Measurements from ENCODE around the gene MACROD2.
"Not testable (repeated sequence)": the region's sequence is repeated elsewhere in the genome, so short reads cannot be mapped to it uniquely, and the experiment has no call there.

Gene MACROD2

DNA sequence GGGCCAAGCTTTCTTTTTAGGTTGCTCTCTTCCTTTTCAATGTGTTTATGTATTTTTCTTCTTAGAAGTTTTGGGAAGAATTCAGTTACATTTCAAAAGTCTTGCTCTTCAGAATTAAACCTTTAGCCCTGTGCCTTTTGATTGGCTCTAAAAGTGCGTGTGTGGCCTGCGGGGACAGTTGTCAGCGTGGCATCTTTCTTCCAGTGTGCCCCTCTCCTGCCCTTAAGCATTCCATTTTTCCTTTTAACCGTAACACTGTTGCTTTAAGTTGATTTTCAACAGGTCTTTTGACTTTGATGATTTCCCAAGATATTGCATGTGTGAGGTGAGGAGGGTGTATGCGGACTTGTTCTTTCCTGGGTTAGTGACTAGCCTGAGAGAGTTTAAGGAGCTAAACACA is 1341.2 kb downstream of the MACROD2 start:
- no peak for DNase-seq

DNA sequence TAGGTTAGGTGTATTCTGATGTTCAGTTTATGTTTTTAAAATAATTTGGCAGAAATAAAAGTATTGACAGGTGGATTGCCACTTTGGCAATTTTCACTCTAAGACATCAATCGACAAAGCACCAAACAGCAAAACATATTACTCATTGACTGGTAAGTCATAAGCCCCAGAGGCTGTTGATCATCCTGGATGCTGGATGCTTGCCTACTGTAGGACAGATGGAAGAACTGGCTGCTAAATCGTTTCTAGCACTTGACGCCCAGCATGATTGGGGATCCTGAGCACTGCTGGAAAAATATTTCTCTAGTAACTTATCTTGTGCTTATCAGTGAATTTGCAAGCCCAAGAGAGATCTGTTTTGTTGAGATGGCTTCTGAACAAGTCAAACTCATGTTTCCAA is 1343.9 kb downstream of the MACROD2 start:
- no peak for DNase-seq

DNA sequence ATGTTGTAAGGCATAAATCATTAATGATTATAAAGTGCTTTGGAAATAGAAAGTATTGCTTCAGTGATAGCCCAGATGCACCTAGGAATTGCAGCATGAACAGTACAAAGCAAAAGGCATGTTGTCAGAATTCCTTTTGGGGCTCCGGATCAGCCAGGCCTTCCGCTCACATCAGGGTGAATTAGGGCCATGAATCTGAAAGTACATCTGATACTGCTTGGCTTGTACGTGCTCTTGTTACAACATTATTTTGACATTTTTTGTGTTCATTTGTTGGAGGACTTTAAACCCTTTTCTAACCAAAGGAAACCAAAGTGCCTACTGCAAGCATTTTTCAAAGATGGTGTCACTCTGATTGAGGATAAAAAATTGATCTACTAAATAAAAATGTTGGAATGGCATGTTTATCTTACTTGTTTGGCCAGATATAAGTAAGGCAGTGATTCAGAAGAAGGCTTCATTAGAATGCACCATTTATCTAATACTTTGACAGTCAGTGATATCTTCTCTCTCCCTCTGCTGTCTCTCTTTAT is 1347.7 kb downstream of the MACROD2 start:
- DNase-seq = no peak

DNA sequence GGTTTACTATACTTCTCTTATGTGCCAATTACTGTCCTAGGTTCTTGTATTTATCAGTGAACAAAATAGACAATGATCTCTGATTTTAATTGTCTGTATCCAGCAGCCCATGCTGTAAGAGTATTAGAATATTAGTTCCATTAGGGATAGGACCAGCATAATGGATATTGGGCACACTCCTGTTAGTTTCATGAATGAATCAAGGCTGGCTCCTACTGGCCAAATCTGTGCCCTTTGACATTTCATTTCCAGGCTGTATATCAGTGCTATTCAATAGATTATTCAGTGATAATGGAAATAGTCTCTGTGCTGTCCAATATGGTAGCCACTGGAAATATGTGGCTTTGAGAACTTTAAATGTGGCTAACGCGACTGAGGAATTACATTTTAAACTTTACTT is 1350.0 kb downstream of the MACROD2 start:
- DNase-seq = no peak

DNA sequence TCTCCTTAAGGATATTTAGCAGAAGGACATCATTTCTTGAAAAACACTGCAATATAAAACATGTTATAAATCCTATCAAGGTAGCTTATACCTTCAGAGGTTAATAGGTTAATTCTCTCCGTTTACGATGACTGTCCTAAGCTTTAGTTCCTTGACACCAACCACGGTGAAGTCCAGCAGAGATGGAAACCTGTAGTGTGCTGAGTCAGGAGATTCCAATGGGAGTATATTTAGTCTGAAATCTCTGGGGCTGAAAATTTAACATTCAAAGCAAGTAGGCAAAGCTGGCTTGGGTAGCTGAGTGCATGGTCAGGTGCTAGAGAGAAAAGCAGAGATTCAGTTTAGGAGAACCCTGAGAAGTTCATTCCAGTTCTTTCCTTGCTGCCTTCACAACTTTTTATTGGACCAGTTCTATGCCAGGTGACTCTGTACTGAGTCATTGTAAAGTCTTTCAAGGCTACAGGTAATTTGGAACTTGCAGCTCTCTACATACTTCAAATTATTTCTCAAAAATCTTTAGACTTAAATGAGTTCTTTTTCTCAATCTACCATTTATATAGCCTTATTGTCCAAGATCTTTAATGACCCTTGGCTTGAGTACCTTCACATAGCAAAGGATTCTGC is 1351.5 kb downstream of the MACROD2 start:
- DNase-seq = no peak

DNA sequence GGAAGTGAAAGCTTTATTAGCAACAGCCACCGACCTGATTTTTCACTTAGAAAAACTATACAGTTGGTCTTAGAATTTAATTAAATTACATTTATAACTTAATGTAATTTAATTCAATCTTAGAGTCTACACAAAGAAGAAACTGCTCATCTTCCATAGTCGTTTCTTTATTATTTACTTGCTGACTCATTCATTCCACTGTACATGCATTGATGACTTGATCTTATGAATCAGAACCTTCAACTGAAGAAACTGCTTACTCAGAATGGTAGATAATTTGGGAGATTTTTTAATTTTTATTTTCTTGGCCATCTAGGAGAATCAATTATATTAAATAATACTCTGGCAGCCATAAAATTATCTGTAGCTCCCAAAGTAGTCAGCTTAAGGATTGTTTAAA is 1363.7 kb downstream of the MACROD2 start:
- DNase-seq = no peak

DNA sequence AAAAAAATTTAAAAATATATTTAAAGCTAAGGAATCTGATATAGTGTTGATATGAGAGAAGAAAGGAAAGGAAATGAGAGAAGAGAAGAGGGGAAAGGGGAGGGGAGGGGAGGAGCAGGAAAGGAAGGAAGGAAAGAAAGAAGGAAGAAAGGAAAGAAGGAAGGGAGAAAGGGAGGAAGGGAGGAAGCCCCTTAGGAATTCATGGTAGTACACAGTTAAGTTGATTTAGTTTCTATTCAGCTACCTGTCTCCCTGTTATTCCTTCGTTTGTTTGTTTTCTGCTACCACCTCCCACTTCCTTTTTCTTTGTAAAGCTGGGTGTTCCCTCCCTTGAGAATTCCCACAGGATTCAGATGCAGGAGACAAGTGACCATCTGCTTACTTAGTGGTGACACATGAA is 1367.5 kb downstream of the MACROD2 start:
- no peak for DNase-seq

DNA sequence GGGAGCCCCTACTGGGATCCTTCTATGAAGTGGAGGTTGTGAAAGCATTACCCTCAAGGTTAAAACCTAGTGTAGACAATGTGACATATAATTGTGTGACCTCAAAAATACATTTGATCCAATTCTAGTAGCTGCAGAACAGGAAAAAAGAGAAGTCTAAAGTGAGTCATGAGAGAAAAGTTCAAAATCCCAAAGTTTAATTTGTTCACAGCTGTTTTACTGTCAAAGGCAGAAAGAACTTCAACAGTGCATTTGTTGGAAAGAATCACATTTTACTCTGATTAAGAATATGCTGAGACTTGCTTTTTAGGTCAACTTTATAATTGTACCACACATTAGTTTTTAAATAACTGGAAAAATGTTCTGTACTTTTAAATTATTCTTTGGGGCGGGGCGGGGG is 1369.5 kb downstream of the MACROD2 start:
- no peak for DNase-seq

DNA sequence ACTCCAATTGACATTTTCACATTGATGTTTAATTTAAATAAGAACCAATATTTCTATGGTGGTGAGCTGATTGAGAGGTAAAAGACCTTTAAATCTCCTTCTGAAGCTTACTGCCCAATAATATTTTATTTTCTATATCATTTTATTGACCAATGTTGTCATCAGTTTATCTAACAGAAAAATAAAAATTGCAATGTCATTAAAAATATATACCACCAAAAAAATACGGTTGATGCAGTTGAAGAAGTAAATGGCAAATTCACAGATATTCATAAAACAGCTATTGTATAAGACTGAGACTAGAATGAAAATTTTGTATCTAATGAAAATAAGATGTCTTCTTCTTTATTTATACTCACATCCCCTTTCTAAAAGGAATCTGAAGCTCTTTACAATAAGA is 1375.1 kb downstream of the MACROD2 start:
- DNase-seq = no peak

DNA sequence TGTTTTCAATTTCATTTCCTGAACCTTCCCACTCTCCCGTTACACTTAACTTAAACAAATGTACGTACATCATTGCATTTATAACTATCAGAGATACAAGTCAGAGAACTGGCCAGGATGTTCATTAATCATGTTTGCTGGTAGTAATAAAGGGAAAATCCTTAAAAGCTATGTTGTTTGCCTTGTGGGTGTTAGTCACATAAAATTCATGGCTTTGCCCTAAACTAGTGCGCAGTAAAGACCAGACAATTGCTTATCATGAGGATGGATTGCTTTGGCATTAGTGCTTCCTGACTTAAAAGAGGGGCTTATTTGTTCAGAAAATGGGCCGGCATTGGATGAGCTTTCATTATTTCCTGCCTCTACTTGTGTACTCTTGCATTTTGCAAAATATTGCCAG is 1379.4 kb downstream of the MACROD2 start:
- DNase-seq = no peak

DNA sequence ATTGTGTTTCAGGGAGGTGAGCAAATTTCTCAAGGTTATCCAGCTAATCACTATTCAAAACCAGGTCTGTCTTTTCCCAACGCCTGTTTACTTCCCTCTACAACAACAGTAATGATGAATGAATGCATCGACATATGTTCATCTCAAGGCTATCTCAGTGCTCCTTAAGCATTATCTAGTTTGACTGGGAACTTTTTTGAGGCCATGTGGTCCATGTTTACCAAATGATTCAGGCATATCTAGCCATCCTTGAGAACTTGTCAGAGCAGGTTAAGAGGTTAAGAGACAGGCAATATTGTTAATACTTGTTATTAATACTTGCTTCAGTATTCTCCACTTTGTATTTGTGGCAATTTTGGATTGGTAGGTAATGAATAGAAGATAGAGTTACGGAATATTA is 1380.5 kb downstream of the MACROD2 start:
- DNase-seq = no peak

DNA sequence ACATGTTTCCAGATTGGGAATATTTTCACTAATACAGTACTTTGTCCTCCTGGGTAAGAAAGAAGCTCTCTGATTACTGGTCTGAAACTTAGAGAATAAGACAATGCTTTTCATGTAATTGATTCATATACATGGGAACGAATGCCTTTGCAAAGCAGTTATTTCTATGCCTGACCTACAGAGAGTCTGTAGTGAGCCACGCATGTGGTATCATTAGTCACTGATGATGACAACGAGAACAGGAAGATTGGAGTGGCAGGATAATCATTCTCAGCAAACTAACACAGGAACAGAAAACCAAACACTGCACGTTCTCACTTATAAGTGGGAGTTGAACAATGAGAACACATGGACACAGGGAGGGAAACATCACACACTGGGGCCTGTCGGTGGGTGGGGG is 1382.3 kb downstream of the MACROD2 start:
- DNase-seq = not testable (repeated sequence)

DNA sequence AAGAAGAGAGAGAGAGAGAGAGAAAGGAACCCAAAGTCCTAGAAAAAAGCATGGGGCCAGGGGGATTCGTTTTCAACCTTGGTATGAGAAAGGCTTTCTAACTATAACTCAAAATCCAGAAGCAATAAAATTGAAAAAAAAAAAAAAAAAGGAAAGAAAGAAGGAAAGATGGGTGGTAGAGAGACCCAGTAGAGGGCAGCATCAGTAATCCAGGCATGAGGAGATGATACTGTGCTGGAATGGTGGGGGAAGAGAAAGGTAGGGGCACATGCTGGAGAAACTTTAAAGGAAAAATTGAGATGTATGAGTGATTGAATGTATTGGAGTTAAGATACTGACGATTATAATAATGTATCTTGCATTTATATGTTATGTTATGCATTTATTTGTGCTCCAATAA is 1382.8 kb downstream of the MACROD2 start:
- no peak for DNase-seq

DNA sequence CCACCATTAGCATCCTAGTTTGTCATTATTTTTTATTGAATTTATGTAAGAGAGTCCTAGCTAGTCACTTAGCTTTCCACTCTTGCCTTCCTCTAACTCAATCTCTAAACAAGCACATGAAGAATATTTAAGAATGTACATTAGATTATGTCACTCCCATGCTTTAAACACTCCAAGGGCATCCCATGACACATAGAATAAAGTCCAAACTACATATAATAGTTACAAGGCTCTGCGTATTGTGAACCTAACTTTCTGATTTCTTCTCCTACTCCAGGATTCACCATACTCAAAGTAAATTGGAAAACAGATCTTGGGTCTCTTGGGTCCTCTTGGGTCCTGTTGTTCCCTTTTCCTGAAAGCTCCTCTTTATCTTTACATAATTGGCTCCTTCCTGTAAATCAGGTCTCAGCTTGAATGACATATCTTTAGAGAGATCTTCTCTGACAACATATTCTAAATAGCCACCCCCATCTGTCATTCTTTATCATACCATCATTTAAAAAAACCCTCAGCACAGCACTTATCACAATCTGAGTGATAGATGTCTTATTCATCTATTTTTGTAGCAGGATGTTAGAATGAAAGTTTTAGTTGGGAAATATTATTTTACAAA is 1384.5 kb downstream of the MACROD2 start:
- DNase-seq = no peak

DNA sequence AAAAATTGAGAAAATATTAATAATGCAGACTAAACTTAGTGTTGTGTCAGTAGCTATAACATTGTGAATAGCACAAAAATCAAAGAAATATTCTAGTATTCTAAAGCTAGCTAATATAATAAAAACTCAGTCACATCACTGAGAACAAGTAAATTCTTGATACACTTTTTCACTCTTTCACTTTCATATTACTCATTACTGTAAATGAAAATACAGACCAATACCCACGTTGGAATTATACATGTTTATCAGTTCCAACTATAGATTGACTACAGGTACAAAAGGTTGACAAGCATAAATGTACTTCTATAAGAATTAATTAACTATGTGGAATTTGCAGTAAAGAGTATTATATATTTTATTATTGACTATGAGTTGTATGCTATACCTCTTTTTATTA is 1385.5 kb downstream of the MACROD2 start:
- DNase-seq = no peak

DNA sequence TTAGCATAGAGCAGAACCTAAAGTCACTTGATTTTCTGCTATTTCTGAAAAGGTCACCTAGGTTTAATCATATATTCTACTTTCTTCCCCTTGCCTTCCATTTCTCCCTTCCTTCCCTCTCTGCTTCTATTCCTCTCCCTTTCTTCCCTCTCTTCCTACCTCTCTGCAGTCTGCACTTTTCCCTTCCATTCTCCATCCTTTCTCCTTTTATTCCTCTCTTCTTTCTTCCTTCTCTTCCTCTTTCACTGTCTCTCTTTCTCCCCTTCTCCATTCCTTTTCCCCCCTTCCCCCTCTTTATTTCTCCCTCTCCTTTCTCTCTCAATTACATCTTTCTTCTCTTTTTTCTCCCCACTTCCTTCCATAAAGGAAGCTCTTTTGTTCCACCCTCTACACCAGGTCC is 1391.9 kb downstream of the MACROD2 start:
- no peak for DNase-seq

DNA sequence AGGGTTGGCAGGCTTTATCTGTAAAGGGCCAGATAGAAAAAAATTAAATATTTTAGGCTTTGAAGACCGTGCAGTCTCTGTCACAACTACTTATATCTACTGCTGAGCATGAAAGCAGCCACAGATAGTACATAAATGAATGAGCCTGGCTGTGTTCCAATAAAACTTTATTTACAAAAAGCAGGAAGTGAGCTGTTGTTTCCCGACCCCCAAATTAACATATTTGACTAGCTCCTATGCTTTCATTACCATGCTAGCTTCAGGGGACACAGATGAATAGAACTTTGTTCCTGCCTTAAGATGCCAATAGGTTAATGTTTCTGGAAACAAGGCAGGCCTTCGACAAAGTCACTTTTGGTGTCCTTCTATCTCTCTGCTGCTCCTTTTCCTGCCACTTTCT is 1400.1 kb downstream of the MACROD2 start:
- DNase-seq = no peak

DNA sequence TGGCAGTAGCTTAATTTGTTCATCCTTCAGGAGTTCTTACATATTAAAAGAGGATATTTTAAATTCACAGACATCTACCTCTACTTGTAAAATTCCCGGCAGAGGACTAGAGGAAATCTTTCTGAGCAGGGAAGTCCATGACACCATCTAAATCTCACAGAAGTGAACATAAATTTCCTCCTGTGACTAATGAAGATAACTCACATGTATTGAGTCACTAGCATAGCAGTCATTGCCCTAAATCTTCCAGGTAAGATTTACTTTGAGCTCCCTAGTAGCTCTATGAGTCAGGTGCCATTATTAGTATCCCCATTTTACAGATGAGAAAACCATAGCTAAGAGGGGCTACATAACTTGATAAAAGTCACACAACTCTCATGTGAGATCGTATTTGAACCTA is 1400.7 kb downstream of the MACROD2 start:
- DNase-seq = no peak

DNA sequence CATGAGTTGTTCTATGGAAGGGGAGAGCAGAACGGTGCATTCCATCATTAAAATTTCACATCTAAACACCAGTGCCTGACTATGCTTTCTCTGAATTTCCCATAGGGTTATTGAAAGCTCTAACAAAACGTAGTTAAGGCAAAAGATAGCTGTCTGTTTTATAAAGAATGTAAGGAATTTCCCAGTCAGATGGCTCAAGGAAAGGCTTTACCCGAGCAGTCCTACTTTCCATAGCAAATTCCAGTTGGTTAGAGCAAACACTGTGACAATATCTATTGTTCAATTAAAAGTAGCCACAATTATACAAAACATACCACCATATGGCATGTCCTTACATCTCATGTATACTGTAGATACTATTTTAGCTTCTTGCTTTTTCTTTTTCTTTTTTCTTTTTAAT is 1401.6 kb downstream of the MACROD2 start:
- DNase-seq = no peak

DNA sequence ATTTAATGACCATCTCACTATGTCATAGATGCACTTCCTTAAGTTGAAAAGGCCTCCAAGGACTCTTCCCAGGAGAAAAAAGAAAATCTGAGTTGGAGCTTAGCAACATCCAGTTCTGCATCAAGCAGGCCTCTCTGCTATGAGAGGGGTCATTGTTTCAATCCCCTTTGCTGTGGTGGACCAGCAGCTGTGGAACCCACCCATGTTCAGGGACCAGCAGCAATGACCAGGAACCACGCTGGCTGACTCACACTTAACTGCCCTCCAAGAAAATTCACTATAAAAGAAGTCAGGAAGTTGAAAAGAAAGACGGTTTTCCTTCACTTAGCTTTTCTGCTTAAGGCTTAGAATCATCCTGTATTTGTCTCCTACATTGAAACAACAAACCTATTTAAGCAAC is 1404.5 kb downstream of the MACROD2 start:
- DNase-seq = no peak

DNA sequence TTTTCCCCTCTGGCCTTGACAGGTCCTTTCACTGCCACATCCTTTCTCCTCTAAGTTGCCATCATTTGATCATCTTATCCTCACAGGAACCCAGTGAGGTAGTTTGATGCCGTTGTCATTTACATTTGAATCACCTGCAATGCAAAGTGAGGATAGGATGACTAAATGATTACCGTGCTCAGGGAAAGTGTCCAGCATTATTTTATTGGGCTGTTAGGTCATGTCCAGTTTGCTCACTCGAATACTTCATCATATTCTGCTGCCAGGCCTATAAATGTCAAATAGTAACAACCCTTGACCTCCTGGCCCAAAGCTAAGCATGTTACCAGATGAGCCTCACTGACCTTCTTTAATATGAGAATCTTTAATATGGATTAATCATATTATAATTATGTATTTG is 1410.8 kb downstream of the MACROD2 start:
- no peak for DNase-seq

DNA sequence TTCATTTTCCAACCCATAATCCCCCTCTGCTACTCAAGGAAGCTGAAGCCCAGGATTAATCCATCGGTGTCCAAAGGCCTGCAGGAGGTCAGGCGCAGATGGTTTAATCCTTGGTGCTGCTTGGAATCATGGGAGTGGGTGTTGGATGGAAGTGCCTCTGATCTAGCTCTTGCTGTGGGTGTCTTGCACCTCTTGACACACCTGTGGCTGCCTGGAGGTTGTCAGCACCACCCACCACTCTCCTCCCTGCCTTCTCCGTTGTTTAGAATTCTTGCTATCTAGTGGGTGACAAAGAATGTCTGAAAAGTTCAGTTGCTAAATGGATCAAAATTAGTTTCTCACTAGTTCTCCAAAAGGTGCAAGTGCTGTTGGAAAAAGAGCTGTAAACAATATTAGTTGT is 1416.5 kb downstream of the MACROD2 start:
- no peak for DNase-seq

DNA sequence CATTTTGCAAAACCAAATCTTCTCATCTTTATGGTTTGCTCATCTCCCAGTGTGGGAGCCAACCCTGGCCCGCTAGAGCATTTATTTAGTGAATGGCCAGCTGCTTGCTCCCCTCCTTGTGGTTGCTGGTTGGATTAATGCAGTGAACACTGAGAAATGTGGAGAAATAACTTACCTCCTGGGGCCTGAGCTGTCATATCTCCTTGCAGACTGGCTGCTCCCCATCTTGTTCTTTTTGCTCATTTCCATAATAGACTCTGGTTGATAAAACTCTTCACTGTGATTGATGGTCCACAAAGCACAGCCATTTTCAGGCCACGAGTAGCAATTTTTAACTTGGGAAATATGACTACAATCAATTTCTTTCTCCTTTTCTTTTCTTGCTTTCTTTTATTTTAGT is 1420.6 kb downstream of the MACROD2 start:
- no peak for DNase-seq

DNA sequence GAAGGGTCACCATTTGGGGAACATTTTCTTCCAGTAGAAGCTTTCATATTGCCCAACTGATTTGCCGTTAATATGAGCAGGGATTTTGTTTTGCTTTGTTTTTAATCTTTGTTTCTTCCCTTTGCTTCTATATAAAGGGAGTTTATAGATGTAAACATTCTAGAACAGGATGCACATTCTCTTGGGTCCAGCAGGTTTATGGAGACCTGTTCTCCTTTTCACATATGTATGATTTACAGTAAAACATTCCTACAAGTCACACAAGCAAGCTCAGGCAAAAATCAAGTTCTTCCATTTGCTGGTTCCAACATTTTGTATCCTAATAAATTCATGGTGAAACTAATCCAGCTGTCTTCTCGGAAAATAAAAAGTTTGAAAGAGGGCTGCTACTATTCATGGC is 1424.5 kb downstream of the MACROD2 start:
- no peak for DNase-seq

DNA sequence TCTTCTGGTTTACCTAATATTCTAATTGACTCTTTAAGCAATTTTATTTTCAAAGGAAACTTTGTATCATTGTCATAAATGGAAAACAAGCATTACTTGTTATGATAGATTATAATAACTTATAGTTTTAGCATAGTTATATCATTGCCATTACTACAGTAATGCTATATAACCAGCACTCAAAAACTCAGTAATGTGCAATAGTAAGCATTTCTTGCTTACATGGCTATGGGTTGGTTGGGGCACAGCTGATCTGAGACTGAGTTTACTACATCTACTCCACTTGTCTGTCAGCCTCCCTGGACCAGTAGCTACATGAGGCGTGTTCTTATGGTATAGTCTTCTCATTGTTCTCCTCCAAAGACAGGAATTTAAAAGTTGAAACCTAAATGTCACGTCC is 1427.7 kb downstream of the MACROD2 start:
- DNase-seq = no peak

Measured in stimulated activated CD4-positive, alpha-beta T cell treated with anti-CD3 and anti-CD28 coated beads, Interleukin-12 subunit alpha, Interleukin-12 subunit beta, amount 100 ng/mL, for 4 hours (primary cell).